ENCODE measurements around the gene GAGE2A. TPM values are rescaled to one million over a fixed set of nuclear protein-coding genes. Genes with fewer than 3 reads are reported as not detected.
"Not testable (repeated sequence)": the region's sequence is repeated elsewhere in the genome, so short reads cannot be mapped to it uniquely, and the experiment has no call there.

GAGE2A gene, protein sequence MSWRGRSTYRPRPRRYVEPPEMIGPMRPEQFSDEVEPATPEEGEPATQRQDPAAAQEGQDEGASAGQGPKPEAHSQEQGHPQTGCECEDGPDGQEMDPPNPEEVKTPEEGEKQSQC
- not detected for total RNA-seq
- long read RNA-seq, donor 1: 0 reads
- long read RNA-seq, donor 2: 0 reads

DNA sequence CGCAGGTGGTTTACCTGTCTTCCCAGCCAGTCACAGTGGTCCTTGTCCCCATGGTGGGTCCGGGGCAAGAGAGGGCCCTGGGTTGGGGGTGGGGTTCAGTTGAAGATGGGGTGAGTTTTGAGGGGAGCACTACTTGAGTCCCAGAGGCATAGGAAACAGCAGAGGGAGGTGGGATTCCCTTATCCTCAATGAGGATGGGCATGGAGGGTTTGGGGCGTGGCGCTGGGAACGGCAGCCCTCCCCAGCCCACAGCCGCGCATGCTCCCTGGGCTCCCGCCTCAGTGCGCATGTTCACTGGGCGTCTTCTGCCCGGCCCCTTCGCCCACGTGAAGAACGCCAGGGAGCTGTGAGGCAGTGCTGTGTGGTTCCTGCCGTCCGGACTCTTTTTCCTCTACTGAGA lies at the start of gene GAGE2A:
GAGE2A (plus strand) TSS at position 301 of the 400 bp plus-strand sequence. CDS start 1,155 bp downstream, outside the sequence.
- ATAC-seq; H3K36me3 ChIP-seq (ENCODE audit: low read depth); H3K9me3 ChIP-seq; H3K4me3 ChIP-seq; DNase-seq; intact Hi-C loops (cut with DNase I, micrococcal nuclease); H3K4me1 ChIP-seq (ENCODE audit: low read depth): not testable (repeated sequence)

DNA sequence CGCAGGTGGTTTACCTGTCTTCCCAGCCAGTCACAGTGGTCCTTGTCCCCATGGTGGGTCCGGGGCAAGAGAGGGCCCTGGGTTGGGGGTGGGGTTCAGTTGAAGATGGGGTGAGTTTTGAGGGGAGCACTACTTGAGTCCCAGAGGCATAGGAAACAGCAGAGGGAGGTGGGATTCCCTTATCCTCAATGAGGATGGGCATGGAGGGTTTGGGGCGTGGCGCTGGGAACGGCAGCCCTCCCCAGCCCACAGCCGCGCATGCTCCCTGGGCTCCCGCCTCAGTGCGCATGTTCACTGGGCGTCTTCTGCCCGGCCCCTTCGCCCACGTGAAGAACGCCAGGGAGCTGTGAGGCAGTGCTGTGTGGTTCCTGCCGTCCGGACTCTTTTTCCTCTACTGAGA lies 47.9 kb upstream of the GAGE2A start, which contains the start of gene GAGE12D:
GAGE12D (plus strand) TSS at position 301 of the 400 bp plus-strand sequence. CDS start 1,155 bp downstream, outside the sequence.
- ATAC-seq; H3K4me1 ChIP-seq (ENCODE audit: low read depth); DNase-seq; H3K9me3 ChIP-seq; H3K4me3 ChIP-seq; intact Hi-C loops (cut with DNase I, micrococcal nuclease); H3K36me3 ChIP-seq (ENCODE audit: low read depth): not testable (repeated sequence)

DNA sequence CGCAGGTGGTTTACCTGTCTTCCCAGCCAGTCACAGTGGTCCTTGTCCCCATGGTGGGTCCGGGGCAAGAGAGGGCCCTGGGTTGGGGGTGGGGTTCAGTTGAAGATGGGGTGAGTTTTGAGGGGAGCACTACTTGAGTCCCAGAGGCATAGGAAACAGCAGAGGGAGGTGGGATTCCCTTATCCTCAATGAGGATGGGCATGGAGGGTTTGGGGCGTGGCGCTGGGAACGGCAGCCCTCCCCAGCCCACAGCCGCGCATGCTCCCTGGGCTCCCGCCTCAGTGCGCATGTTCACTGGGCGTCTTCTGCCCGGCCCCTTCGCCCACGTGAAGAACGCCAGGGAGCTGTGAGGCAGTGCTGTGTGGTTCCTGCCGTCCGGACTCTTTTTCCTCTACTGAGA lies 38.3 kb upstream of the GAGE2A start, which contains the start of gene GAGE12E:
GAGE12E (plus strand) TSS at position 301 of the 400 bp plus-strand sequence. CDS start 1,155 bp downstream, outside the sequence.
- H3K9me3 ChIP-seq; DNase-seq; H3K4me1 ChIP-seq (ENCODE audit: low read depth); ATAC-seq; intact Hi-C loops (cut with DNase I, micrococcal nuclease); H3K4me3 ChIP-seq; H3K36me3 ChIP-seq (ENCODE audit: low read depth): not testable (repeated sequence)

DNA sequence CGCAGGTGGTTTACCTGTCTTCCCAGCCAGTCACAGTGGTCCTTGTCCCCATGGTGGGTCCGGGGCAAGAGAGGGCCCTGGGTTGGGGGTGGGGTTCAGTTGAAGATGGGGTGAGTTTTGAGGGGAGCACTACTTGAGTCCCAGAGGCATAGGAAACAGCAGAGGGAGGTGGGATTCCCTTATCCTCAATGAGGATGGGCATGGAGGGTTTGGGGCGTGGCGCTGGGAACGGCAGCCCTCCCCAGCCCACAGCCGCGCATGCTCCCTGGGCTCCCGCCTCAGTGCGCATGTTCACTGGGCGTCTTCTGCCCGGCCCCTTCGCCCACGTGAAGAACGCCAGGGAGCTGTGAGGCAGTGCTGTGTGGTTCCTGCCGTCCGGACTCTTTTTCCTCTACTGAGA lies 28.8 kb upstream of the GAGE2A start, which contains the start of gene GAGE12F:
GAGE12F (plus strand) TSS at position 301 of the 400 bp plus-strand sequence. CDS start 1,155 bp downstream, outside the sequence.
- H3K4me3 ChIP-seq; H3K9me3 ChIP-seq; intact Hi-C loops (cut with DNase I, micrococcal nuclease); DNase-seq; H3K4me1 ChIP-seq (ENCODE audit: low read depth); H3K36me3 ChIP-seq (ENCODE audit: low read depth); ATAC-seq: not testable (repeated sequence)

DNA sequence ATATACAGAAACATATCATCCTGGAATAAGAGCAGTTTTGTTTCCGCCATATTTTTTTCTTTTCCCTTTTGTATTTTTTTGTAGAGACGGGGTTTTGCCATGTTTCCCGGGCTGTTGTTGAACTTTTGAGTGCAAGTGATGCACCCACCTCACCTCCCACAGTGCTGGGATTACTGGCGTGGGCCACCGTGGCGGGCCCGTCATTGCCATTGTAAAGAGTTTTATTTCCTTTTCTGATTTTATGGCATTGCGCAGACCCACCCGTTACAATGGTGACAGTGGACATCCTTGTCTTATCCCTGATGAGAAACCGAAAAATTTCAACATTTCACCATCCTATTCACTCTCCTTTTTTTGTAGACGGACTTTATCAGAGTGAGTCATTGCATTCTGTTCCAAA lies 20.6 kb upstream of the GAGE2A start:
- H3K4me3 ChIP-seq; H3K36me3 ChIP-seq (ENCODE audit: low read depth); ATAC-seq; H3K9me3 ChIP-seq; intact Hi-C loops (cut with DNase I, micrococcal nuclease); H3K4me1 ChIP-seq (ENCODE audit: low read depth): not testable (repeated sequence)
- DNase-seq: peak in 1 of 3 donors; percentile 8

DNA sequence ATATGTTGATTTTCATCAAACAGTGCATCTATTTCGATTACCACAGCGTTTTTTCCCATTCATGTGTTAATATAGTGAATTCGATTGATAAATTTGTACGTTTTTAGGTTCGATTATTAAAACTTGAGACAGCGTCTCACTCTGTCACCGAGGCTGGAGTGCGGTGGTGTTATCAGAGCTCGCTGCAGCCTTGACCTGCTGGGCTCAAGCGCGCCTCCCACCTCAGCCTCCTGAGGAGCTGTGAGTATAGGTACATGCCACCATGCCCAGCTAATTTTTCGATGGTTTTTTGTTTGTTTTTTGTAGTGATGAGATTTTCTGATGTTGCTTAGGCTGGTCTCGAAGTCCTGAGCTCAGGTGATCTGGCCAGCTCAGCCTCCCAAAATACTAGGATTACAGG lies 20.1 kb upstream of the GAGE2A start:
- H3K36me3 ChIP-seq (ENCODE audit: low read depth); ATAC-seq; H3K4me1 ChIP-seq (ENCODE audit: low read depth); intact Hi-C loops (cut with DNase I, micrococcal nuclease); H3K9me3 ChIP-seq; H3K4me3 ChIP-seq: not testable (repeated sequence)
- peak in 1 of 3 donors; percentile 18 for DNase-seq

DNA sequence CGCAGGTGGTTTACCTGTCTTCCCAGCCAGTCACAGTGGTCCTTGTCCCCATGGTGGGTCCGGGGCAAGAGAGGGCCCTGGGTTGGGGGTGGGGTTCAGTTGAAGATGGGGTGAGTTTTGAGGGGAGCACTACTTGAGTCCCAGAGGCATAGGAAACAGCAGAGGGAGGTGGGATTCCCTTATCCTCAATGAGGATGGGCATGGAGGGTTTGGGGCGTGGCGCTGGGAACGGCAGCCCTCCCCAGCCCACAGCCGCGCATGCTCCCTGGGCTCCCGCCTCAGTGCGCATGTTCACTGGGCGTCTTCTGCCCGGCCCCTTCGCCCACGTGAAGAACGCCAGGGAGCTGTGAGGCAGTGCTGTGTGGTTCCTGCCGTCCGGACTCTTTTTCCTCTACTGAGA lies 19.2 kb upstream of the GAGE2A start, which contains the start of gene GAGE12G:
GAGE12G (plus strand) TSS at position 301 of the 400 bp plus-strand sequence. CDS start 1,155 bp downstream, outside the sequence.
- DNase-seq; H3K36me3 ChIP-seq (ENCODE audit: low read depth); H3K9me3 ChIP-seq; intact Hi-C loops (cut with DNase I, micrococcal nuclease); ATAC-seq; H3K4me1 ChIP-seq (ENCODE audit: low read depth); H3K4me3 ChIP-seq: not testable (repeated sequence)

DNA sequence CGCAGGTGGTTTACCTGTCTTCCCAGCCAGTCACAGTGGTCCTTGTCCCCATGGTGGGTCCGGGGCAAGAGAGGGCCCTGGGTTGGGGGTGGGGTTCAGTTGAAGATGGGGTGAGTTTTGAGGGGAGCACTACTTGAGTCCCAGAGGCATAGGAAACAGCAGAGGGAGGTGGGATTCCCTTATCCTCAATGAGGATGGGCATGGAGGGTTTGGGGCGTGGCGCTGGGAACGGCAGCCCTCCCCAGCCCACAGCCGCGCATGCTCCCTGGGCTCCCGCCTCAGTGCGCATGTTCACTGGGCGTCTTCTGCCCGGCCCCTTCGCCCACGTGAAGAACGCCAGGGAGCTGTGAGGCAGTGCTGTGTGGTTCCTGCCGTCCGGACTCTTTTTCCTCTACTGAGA lies 9.6 kb upstream of the GAGE2A start, which contains the start of gene GAGE12H:
GAGE12H (plus strand) TSS at position 301 of the 400 bp plus-strand sequence. CDS start 1,155 bp downstream, outside the sequence.
- intact Hi-C loops (cut with DNase I, micrococcal nuclease); H3K4me1 ChIP-seq (ENCODE audit: low read depth); ATAC-seq; H3K9me3 ChIP-seq; H3K4me3 ChIP-seq; H3K36me3 ChIP-seq (ENCODE audit: low read depth); DNase-seq: not testable (repeated sequence)

DNA sequence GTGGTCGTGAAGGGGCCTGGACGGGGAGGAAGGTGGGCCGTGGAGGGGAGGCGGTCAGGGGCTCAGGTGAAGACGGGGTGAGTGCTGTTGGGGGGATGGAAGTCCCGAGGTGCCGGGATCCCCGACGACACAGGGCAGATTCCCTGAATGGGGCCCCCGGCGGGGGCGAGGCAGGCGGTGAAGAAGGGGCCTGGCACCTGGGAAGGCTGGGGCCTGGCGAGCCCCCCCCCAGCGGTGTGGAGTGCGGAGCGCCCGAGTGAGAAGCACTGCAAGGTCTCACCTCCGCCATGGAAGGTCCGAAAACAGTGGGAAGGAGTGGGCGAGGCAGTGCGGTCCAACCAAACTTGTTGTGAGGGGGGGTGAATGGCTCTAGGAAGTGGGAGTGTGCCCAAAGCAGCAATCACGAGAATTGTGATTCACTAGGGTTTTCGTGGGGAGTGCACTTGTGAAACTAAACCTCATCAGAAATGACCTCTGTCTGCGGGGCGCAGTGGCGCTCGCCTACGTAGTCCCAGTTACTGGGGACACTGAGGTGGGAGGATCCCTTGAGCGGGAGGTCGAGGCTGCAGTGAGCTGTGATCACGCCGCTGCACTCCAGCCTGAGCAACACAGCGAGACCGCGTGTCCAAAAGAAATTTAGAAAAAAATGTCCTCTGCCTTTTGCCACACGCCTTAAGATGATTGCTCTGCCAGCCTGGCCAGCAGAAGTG lies 628 bp downstream of the GAGE2A start:
- H3K4me1 ChIP-seq (ENCODE audit: low read depth); intact Hi-C loops (cut with DNase I, micrococcal nuclease); H3K4me3 ChIP-seq; ATAC-seq; H3K36me3 ChIP-seq (ENCODE audit: low read depth); H3K9me3 ChIP-seq: not testable (repeated sequence)
- DNase-seq: peak in 2 of 3 donors; percentile 10 to 61

DNA sequence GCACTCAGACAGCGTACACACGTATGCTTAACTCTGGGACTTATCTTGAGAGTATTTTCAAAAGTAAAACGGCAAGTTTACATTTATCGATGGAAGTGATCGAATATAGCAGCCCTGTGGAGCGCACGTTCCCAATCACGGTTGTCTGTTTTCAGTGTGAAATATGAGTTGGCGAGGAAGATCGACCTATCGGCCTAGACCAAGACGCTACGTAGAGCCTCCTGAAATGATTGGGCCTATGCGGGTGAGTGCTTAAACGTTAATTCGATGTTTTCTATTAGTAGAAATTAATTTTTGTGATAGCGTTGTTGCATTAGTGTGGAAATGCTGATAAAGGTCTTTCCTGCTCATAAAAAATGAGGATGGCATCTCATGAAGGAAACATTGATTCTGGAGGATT lies 1.2 kb downstream of the GAGE2A start:
- ATAC-seq; H3K9me3 ChIP-seq; H3K36me3 ChIP-seq (ENCODE audit: low read depth); DNase-seq; H3K4me3 ChIP-seq; intact Hi-C loops (cut with DNase I, micrococcal nuclease); H3K4me1 ChIP-seq (ENCODE audit: low read depth): not testable (repeated sequence)

DNA sequence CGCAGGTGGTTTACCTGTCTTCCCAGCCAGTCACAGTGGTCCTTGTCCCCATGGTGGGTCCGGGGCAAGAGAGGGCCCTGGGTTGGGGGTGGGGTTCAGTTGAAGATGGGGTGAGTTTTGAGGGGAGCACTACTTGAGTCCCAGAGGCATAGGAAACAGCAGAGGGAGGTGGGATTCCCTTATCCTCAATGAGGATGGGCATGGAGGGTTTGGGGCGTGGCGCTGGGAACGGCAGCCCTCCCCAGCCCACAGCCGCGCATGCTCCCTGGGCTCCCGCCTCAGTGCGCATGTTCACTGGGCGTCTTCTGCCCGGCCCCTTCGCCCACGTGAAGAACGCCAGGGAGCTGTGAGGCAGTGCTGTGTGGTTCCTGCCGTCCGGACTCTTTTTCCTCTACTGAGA lies 9.4 kb downstream of the GAGE2A start, which contains the start of gene GAGE1:
GAGE1 (plus strand) TSS at position 301 of the 400 bp plus-strand sequence. CDS start 1,155 bp downstream, outside the sequence.
- H3K4me1 ChIP-seq (ENCODE audit: low read depth); H3K4me3 ChIP-seq; ATAC-seq; H3K9me3 ChIP-seq; DNase-seq; H3K36me3 ChIP-seq (ENCODE audit: low read depth); intact Hi-C loops (cut with DNase I, micrococcal nuclease): not testable (repeated sequence)
